Stimulated activated CD4-positive, alpha-beta T cell treated with anti-CD3 and anti-CD28 coated beads, TNF-alpha, amount 100 ng/mL, for 24 hours (primary cell): ENCODE data around the gene ALG14.
"Not testable (repeated sequence)": the region's sequence is repeated elsewhere in the genome, so short reads cannot be mapped to it uniquely, and the experiment has no call there.

Experiments used
- DNase-seq, 3 experiments: peaks; one replicate each; pipeline ENCODE4 v3.0.0-alpha.2; 2020; ENCODE audit warnings: low read depth in 3 of 3

Gene ALG14

GRCh38 chr1:95007687-95008086 is 65.1 kb downstream of the ALG14 start:
- DNase-seq: no peak

DNA sequence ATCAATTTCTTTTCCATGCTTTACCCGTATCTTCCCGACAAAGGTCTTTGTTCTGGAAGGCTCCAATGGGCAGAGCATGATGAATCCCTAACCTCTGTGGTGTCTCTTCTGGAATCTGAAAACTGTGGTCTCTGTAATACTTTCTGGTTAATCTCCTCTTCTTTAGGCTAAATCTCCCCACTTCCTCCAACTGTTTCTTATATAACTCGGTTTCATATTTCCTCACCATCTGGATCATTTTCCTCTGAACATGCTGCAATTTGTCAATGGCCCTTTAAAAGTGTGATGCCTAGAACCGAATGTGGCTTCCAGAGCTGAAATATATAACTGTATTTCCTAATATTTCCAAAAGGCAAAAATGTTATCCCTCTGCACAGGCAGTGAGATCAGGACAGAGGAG is 66.1 kb downstream of the ALG14 start:
- DNase-seq: no peak

GRCh38 chr1:95005584-95005983 is 67.2 kb downstream of the ALG14 start:
- DNase-seq: no peak

GRCh38 chr1:95004013-95004412 is 68.7 kb downstream of the ALG14 start:
- DNase-seq: no peak

DNA sequence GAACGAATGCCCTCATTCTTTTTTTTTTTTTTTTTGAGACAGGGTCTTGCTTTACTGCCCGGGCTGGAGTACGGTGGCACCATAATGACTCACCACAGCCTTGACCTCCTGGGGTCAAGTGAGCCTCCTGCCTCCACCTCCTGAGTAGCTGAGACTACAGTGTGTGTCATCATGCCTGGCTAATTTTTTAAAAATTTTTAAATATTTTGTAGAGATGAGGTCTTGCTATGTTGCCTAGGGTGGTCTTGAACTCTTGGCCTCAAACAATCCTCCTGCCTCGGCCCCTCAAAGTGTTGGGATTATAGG is 69.4 kb downstream of the ALG14 start:
- DNase-seq: no peak

- no peak for DNase-seq
Observed at GRCh38 chr1:95002540-95003432, 70.0 kb downstream of the ALG14 start.

- DNase-seq: no peak
Observed at GRCh38 chr1:95002164-95002539, 70.6 kb downstream of the ALG14 start.

DNA sequence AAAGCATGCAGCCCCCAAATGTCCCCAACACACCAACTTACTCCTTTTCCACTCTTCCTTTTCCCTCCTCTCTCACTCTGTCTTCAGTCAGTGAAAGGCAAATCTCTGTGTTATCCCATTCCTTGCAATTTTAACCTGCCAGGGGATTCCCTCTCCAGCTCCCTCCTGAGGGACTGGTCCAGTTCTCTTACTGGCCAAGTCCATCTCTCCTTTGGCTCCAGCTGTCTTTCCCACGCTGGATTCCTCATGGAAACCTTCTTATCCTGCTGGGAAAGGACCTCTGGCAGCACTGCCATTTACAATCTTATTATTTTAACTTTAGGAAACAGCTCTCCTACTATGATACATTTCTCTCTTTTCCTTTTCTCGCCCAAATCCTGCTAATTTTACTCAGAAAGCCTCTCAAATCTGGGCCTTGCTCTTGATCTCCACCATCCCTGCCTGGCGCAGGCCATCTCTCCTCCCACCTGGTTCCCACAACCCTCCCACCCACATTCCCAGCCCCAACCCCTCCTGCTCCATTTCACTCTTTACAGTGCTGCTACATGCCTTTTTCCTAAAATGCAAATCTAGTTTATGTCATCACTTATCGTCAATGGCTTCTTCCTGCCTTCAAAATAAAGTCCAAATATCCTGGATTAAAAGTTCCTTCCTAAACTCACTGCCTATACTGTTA is 73.2 kb downstream of the ALG14 start:
- DNase-seq: no peak

DNA sequence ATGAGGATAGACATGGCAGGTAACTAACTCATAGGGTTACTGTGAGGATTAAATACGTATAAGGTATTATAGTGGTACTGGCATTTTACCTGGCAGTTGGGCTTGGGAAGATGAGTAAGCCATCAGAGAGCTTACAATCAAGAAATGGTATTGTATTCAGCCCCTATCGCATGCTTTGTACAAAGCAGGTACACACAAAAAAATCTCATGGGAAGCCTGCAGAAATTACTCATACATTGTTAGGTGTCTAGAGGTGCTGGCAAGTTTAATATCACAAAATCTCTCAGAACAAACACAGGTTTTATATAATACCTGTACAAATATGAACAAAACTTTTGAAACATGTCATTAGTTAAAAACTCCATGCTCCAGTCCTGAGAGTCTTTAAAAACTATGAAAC is 74.0 kb downstream of the ALG14 start:
- DNase-seq: no peak

- DNase-seq: no peak
Observed at GRCh38 chr1:94998114-94998513, 74.6 kb downstream of the ALG14 start.

GRCh38 chr1:94995536-94995935 is 77.2 kb downstream of the ALG14 start:
- not testable (repeated sequence) for DNase-seq

DNA sequence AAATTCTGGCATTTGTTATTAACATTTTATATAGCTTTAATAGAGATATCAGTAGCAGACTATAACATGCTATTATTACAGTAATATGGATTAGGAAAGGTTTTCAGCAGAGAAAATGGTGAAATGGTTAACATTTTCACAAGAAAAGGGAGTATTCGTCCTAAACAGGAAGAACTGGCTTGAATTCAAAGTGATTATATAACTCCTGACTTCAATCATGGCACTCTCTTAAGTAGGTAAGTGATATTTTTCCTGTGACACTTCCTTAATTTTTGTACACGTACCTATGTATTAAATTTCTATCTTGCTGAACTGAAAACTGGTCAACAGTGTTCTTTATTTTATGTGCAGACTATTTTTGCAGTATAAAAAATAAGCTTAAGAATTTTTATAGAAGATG is 77.9 kb downstream of the ALG14 start:
- DNase-seq: no peak

- no peak for DNase-seq
Observed at GRCh38 chr1:94993931-94994645, 78.7 kb downstream of the ALG14 start.

GRCh38 chr1:94992863-94993563 is 79.7 kb downstream of the ALG14 start:
- DNase-seq: no peak

DNA sequence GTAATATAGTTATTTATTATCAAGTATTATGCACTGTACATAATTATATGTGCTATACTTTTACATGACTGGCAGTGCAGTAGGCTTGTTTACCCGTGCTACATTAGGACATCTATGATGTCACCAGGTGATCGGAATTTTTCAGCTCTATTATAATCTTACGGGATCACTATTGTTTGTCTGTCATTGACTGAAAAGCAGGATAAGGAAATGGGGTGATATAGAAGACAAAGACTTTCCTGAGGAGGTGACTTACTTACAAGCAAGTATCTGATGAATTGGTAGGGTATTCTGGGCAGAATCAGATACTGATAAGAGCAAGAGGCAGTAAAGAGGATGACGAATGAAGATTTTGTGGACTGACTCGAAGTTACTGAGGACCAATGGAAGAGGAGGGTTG is 80.6 kb downstream of the ALG14 start:
- DNase-seq: no peak

- no peak for DNase-seq
Observed at GRCh38 chr1:94989911-94990473, 82.8 kb downstream of the ALG14 start.

DNA sequence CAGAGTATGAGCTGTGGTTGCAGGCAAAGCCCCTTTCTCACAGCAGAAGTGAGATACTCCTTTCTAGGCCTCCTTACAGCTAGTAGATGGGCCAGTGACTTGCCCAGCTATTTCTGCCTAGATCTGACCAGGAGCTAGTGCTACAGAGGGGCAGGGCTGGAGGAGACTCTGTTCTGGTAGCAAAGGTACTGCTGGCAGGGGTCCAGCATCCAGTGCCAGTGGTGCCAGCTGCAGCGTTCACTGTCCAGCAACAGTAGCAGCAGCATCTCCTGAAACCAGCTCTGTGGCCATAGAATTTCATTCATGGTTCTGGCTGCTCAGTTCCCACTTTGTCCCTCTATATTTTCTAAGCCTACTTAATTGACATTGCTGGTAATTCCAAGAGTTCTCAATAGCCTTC is 83.4 kb downstream of the ALG14 start:
- no peak for DNase-seq

- no peak for DNase-seq
Observed at GRCh38 chr1:94988356-94988755, 84.4 kb downstream of the ALG14 start.

DNA sequence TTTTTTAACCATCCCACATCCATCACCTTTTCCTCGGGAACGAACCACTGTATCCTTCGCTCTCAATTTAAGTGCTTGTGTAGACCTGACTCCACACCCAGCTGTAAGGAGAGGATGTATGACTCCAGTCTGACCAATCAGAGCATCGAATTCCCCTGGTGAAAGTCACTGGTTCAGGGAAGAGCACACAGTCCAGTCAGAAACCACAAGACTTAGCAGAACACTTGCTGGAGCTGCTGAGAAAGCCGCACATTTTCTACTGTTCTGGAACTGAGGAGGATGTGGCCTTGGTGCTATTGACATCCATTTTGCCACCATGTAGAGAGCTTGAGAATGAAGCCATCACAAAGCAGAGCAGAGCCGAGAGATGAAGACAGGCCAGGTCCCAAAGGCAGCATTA is 86.0 kb downstream of the ALG14 start:
- DNase-seq: no peak

DNA sequence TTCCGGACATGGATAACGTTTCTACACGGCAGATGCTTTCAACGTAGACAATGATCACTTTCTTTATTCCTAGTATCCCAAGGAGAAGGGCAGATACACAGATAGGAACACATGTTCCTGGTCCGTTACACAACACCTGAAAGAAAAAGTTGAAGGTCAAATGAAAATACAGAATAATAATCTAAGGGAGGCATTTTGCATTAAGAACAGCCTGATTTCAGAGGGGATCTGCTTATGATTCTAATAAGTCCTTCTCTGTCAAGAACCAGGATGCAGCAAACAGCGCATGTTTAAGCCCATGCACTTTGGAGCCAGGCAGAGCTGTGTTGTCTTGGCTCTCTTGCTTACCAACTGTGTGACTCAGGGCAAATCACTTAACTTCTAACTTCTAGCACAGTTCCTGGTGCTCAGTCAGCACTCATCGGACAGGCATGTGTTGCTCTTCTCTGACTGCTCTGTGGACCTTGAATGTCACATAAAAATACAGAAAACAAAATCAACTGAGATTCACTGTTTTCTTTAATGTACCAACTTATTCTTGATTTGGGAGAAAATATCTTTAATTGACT is 89.5 kb downstream of the ALG14 start:
- no peak for DNase-seq

- DNase-seq: no peak
Observed at GRCh38 chr1:94982398-94982797, 90.4 kb downstream of the ALG14 start.

- DNase-seq: no peak
Observed at GRCh38 chr1:94981575-94981973, 91.2 kb downstream of the ALG14 start.
